Limb (tissue), 2 donors: ENCODE data around the gene CARM1.
"Not testable (repeated sequence)": the region's sequence is repeated elsewhere in the genome, so short reads cannot be mapped to it uniquely, and the experiment has no call there.

Source experiments
- DNase-seq, 2 donors: peaks; one replicate each; pipeline ENCODE4 v3.0.0-alpha.2; 2016; ENCODE audit errors: extremely low spot score in 2 of 2

CARM1 gene

GRCh38 chr19:10872546-10873107 is 1.3 kb downstream of the CARM1 start:
- DNase-seq, result no peak

DNA sequence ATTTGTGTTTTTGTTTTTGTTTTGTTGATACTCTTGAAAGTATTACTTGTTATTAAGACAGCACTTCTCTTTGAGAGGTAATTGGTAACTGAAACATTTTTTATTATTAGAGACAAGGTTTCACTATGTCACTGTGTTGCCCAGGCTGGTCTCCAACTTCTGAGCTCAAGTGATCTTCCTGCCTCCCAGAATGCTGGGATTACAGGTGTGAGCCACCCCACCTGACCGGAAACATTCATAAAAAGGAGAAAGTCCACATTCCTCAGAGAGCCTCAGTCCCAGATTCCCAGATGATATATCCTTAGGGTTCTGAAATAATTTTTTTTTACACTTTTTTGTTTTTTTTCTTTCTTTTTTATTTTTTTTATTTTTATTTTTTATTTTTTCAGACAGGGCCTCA is 2.7 kb downstream of the CARM1 start:
- no peak for DNase-seq

DNA sequence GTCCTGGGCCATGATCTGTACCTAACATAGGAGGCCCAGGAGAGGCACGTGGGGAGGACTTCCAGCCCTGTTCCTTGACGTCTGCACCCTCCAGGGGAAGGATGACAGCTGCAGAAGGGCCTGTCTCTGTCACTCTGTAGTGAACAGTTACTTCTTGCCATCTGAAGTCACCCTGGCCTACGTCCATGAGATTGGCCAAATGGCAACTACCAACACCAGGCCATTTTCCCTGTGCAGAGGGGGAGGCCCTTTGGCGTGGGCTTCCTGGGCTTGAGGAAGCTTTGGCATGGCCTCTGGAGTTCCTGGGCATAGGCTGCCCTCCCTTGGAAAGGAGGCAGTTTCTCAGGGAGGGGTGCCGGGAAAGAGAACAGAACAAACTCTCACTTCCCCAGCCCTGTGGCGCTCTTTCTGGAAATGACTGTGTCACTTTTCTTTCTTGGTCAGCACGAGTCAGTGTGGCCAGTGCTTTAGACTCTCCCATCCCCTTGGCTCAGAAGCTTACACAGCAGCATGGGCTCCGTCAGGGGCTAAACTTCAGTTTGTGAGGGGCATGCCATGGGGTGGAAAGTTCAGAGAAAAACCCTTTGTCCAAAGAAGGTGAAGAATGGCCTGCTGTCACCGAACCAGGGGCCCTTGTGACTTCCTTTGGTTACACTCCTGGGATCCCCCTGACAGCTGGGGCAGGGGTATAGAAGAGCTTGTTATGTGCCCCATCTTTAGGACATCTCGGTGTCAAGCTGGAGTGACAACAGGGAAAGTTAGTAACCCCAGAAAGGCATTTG is 5.3 kb downstream of the CARM1 start:
- DNase-seq, result no peak

DNA sequence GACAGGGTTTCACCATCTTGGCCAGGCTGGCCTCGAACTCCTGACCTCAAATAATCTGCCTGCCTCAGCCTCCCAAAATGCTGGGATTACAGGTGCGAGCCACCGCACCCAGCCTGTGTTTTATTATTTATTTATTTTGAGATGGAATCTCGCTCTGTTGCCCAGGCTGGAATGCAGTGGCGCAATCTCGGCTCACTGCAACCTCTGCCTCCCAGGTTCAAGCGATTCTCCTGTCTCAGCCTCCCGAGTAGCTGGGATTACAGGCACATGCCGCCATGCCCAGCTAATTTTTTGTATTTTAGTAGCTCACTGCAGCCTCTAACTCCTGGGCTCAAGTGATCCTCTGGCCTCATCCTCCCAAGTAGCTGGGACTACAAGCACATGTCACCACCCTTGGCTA is 6.3 kb downstream of the CARM1 start:
- DNase-seq, result not testable (repeated sequence)

GRCh38 chr19:10878253-10878652 is 6.9 kb downstream of the CARM1 start:
- DNase-seq, result no peak

- DNase-seq, result no peak
Observed at GRCh38 chr19:10881403-10882107, 10.2 kb downstream of the CARM1 start.

DNA sequence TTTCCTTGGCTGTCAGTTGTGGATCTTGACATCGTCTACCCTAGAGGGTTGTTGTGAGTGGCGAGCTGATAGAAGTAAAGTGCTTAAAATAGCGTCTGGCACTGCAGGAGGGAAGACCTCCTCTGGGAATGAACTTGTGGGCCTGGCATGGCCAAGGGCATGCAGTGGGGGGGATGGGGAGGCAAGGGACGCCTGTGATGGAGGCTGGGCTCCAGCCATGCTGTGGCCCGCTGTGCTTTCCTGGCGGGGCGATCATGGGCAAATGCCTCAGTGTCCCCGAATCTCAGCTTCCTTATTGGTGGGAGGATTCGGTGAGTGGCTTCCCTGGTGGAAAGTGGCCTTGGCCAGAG is 10.7 kb downstream of the CARM1 start:
- DNase-seq, result no peak

DNA sequence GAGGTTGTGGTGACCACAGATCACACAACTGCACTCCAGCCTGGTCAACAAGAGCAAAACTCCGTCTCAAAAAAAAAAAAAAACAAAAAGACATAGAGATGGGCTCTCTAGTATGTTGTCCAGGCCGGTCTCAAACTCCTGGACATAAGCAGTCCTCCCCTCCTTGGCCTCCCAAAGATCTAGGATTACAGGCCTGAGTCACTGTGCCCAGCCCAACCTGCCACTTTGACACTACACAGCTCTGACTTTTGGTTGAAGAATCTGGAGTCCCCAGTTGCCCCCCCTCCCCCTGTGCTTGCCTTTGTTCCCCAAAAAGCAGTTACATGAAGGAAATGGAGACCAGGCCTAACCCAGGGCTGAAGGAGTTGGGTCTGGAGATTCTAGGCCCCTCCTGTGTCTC is 12.9 kb downstream of the CARM1 start:
- DNase-seq, result no peak

DNA sequence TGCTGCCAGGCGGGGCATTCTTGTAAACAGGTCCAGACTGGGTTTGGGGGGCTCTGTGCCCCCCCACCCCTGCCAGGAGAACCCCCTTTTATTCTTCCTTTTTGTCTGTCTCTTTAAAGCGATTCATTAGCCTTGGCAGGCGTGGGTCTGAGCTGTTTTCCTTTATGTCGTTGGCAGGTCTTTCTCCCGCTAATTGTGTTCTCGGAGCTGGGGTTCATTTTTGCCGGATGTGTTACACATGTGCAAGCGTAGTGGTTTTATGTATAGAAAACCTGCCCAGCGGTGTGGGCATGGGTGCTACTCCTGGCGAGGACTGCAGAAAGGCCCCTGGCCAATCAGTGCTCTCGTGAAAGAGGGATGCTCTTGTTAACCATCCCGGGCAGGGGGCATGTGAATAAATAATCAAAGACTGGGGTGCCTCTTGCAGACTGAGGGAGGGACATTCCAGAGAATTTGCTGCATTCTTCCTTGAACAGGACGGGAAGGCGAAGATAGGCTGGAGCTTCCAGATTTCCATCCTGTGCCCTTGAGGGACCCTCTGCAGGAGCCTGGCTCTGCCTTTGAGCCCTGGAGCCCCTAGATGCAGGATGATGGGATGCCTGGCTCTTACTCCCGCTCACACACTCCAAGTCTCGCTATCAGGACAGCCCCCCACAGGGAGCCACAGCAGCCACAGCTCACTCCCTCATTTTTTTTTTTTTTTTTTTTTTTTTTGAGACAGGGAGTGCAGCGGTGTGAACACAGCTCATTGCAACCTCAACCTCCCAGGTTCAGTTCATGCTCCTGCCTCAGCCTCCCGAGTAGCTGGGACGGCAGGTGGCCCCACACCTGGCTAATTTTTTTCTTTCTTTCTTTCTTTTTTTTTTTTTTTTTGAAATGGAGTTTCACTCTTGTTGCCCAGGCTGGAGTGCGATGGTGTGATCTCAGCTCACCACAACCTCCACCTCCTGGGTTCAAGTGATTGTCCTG is 14.1 kb downstream of the CARM1 start:
- DNase-seq, result no peak

- DNase-seq, result no peak
Observed at GRCh38 chr19:10887616-10888367, 16.4 kb downstream of the CARM1 start.

DNA sequence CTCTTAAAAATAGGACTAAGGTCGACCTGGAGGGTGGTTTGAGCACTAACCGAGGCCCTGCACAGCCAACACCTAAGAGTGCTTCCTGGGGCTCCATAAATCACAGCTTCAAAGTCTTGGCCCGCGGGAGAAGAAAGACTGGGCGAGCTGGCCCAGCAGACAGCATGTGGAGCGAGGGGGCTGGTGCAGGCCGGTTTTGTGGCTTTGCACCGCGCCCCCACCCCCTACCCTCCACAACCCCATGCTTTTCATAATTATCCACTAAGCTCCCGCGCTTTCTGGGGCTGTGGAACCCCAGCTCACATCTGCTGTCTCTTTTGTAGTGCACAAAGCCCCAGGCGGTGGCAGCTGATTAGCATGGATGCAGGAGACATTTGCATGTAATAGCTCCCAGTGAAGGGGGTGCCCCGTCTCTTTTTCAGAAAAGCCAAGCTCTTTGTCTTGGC is 17.1 kb downstream of the CARM1 start:
- no peak for DNase-seq

DNA sequence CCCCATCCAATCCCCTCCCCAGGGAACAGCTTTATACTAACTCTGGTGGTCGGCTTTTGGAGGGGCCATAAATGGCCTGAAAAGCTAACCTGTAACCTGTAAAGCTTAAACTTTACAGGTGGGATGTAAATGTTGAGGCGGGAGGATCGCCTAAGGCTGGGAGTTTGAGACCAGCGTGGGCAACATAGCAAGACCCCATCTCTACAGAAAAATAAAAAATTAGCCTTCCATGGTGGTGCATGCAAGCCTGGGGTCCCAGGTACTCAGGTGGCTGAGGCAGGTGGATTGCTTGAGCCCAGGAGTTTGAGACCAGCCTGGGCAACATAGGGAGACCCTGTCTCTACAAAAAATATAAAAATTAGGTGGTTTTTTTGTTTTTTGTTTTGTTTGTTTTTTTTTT is 18.5 kb downstream of the CARM1 start:
- DNase-seq, result no peak

DNA sequence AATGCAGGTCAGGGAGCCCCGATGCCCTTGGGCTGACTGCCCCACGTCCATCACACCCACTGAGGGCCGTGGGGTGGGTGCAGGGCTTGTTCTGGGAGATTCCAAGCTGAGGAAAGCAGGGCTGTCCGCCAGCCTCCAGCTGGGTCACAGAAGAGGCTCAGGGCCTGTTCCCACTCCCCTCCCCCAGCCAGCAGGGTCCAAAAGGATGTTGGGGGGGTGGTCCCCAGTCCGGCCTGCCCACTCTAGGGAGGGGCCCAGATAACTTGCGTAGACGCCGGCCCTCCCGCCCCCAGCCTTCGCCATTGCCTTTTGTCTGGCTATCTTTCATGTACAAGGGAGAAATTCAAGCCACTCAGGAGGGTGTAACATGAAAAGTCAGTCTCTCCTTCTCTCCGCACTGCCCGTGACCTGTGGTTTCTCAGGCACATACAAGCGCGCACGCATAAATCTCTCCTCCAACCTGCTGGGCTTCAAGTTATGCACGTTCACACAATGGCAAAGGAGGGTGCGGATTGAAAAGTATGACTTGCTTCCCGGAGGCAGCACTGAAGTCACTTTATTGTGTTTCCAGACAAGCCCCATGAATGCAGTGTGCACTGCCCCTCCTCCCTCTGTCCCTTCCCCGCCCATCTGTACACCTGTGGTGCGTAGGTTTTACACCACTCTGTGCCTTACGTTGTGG is 20.2 kb downstream of the CARM1 start:
- DNase-seq, result peak in 1 of 2 donors; percentile 68

DNA sequence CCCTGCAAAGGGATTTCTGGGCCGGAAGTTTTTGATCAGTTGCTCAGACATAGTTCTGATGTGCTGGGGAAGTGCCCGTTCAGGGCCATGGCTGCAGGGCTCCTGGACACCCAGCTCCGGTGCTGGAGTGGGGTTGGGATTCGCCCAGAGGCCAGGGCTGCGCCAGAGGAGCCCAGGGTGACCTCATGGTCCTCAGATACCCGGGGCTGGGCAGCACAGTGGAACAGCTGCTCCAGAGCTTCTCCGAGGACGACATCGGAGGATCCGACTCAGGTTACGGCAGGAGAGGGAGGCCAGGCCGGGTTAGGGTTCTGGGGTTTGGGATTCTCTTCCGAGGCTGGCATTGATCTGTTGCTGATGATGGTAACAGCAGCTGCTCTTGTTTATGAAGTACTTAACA is 20.9 kb downstream of the CARM1 start:
- DNase-seq, result peak in 1 of 2 donors; percentile 18

DNA sequence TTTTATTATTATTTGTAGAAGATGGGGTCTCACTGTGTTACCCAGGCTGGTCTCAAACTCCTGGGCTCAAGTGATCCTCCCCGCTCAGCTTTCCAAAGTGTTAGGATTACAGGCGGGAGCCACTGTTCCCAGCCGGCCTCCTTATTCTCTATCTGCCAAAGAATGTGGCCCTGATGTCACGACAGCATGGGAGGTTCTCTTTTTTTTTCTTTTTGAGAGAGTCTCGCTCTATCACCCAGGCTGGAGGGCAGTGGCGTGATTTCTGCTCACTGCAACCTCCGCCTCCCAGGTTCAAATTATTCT is 23.5 kb downstream of the CARM1 start:
- no peak for DNase-seq

GRCh38 chr19:10895363-10895762 is 24.0 kb downstream of the CARM1 start:
- DNase-seq, result no peak

DNA sequence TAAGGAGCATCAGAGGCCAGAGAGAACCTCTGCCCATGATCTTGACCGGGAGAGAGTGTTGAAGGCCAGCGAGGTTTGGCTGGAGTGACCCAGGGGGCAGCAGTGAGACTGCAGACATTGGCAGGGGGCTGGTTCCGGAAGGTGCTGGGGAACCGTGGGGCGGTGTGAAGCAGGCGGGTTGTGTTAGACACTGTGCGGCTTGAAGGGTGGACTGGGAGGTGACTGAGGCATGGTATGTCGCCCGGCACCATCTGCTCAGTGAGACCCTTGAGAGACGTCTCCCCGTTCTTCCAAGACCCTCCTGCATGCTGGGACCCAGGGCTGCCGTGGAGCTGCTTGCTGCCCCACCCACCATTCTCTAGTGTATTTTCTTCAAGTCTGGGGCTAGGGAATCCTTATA is 24.6 kb downstream of the CARM1 start:
- DNase-seq, result no peak

DNA sequence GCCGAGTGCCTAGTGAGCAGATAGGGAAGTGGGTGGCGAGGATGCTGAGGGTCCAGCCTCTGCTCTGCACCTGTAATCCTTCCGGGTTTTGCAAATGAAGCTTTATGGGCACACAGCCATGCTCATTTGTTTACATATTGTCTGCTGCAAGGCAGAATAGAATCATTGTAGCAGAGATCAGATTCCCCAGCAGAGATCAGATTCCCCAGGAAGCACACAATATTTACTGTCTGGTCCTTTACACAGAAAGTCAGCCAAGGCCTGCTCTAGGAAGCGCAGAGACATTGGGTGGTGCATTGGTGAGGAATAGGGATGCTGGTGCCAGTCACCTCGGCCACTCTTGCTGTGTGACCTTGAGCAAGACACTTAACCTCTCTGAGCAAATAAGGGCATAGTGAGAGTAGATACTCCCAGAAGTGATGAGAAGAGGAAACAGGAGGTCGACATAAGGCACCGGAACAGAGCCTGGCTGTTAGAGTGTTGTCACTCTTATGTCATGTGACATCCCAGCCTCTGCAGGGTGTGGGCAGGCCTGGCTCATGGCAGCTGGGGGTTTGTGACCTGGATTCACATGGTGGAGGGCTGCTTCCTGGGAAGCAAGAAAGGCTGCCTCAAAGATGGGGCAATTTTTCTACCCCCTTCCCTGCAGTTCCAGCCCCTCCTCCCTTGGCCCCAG is 25.6 kb downstream of the CARM1 start:
- DNase-seq, result no peak

DNA sequence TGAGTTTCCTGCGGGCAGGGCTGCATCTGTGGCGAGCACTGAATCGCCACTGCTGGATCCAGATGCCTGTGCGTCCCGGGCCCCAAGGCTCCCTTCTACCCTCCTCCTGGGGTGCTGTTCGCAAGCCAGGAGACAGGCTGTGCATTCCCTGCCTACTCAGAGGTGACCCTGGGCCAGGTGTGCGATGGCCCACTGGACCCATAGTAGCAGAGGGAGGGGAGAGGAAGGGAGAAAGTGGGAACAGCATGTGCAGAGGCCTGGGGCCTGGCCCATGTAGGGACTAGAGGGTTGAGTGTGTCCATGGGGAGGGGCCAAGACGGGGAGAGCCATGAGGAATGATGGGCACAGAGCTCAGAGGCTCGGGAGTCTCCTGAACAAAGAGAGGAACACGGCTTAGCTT is 27.3 kb downstream of the CARM1 start:
- DNase-seq, result no peak

DNA sequence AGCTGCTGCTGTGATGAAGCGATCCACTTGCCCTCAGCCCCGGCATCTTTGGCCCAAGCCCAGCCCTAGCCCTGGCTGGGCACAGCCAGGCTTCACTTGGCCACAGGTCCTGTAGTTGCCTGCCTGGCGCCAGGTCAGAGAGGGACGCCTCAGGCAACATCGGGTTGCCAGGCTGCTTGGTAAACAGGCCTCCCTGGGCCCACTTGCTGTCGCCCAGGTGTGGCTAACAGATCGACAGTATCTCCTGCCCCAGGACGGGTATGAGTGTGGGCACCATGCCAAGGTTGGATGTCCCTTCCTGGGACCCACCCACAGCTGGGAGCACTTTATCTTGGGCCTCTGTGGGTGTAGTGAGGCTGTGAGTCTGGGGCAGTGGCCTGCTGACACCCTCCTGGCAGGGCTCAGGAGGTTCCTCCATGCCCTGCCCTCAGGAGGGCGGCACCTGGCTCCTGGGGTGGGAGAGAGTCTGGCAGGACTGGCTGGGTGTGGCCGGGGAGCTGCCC is 27.8 kb downstream of the CARM1 start:
- DNase-seq, result peak in 1 of 2 donors; percentile 37
